HG03103 (cell line): Measurements from ENCODE around the gene TASP1.
A peak's percentile ranks its signal among the peaks of the same experiment; 100 is the strongest.

Source experiments
- ATAC-seq: cut with Tn5 transposase; IDR thresholded peaks from one replicate; pipeline ENCODE4 v1.9.1; 2021; ENCODE audit warnings: low read depth; ENCODE audit not compliant: unreplicated experiment

Gene TASP1

DNA sequence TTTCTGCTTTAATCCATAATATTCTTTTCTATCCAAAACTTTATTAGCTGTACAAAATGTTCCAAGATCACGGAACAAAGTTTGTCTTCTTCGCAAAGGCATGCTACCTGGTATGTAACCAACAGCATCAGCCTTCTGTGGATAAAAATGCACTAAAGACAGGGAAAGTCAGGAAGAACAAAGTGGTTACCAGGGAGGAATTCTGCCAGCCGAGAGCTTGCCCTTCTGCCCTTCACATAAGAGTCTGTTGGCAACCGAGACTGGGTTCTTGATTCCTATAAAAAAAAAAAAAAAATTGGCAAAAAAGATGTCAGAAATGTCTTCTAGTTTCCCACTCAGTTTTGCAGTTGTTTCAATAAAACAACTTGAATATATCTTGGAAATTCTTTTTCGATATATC lies 58.0 kb downstream of the TASP1 start:
- ATAC-seq: no peak

DNA sequence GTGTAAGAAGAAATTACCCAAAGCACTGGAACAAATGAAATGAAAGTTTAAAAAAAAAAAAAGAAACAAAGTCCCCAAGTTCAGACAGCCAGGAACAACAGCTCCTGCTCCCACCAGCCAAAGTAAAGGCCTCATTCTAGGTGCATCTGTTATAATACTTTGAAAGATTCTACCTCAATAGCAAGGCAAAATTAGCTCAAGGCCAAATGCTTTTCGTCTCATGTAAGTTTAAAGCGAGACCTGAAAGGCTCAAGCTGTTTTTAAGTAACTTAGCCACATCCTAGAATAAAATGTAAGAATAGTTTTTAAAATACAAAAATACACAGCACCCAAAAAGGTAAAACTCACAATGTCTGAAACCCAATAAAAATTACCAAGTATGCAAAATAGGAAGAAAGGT lies 64.7 kb downstream of the TASP1 start:
- no peak for ATAC-seq

DNA sequence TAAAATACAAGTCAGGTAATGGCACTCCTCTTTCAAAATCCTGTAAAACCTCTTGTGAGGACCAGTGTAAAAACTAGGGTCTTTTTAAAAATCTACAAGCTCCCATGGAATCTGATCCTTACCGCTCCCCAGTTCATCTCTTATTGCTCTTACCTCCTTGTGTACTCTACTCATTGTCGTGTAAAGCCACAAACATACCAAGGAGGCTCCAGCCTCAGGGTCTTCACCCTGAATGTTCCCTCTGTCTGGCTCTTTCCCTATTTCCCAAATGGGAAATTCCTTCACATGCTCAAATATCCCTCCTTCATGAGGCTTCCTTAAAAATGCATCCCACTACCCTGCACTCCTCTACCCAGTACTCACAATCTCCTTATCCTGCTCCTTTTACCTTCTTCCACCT lies 67.1 kb downstream of the TASP1 start:
- no peak for ATAC-seq

DNA sequence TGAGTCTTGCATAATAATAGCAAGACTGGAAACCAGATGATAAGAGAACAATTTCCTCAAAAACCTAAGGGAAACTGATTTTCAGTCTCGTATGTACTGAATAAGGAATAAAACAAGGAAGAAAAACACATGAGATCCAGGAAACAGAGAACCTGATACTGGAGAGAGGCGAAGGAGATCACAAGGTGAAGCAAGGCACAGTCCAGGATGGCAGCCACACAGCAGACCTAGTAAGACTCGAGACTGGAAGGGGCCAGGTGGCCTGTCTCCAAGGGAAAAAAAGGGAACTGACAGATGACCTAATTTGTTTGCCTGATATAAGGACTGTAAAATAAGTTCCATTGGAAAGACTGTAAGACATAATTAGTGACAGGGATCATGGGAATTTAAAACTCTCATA lies 71.1 kb downstream of the TASP1 start:
- no peak for ATAC-seq

DNA sequence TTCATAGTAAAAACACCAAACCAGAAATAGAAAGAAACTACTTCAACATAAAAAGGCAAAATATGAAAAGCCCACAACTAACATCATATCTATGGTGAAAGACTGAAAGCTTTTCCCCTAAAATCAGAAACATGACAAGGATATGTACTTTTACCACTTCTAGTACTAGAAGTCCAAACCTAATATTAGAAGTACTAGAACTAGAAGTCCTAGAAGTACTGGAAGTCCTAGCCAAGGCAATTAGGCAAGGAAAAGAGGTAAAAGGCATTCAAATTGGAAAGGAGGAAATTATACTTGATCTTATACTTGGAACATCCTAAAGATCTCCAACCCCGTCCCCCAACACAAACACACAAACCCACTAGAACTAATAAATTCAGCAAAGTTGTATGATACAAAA lies 74.9 kb downstream of the TASP1 start:
- ATAC-seq: no peak

DNA sequence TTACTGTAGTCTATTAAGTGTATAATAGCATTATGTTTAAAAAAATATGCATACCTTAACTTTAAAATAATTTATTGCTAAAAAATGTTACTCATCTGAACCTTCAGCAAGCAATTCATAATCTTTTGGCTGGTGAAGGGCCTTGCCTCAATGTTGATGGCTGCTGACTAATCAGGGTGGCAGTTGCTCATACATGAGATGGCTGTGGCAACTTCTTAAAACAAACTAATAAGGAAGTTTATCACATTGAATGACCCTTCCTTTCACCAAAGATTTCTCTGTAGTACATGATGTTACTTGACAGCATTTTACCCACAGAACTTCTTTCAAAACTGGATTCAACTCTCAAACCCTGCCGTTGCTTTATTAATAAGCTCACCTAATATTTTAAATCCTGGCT lies 84.0 kb downstream of the TASP1 start:
- ATAC-seq: no peak

DNA sequence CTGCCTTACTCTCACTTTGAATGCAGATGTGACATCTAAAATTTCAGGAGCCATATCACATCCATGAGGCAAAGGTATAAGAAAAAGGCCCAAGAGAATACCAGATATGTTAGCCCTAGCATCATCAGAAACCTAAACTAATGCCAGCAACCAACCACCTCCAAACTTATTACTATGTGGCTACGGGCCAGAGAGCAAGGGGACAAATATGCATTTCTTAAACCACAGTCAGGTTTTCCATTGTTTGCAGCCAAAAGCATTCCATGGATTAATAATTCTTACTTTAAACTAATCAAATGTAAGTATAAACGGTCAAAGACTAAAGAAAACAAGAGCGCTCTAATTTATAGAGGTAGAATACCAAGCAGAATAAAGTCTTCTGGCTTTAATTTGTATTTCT lies 84.7 kb downstream of the TASP1 start:
- no peak for ATAC-seq

DNA sequence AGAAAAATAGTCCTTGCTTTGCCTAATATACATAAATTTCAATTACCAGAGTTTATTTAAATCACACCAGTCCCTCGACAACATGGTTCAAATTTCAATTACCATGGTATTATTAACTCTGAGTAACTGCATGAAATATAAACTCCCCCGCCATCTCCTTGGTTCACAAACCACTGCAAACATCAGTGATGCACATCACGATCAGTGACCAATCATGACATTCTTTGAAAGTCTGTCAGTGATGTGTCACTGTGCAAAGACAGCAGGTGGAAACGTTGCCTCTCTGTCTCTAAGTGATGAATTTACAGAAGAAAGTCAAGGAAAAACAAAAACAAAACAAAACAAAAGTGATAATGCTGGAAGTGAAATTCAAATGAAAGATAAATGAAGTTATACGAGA lies 86.7 kb downstream of the TASP1 start:
- no peak for ATAC-seq

DNA sequence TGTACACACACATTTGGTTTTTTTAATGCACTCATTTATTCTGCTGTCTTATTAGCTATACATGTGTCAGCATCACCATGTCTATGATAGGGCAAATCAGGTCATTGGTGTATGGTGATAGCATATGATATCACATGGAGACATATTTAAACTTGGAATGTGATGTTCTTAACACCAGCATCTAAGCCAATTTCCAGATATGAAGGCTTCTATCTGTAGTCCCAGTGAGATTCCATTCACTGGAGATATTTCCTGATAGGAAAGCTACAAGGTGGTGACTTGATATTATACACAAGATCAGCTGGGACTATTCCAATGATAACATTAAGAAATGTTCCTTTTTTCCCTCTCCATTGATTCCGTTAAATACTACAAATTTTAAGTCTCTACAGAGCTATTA lies 89.3 kb downstream of the TASP1 start:
- no peak for ATAC-seq

DNA sequence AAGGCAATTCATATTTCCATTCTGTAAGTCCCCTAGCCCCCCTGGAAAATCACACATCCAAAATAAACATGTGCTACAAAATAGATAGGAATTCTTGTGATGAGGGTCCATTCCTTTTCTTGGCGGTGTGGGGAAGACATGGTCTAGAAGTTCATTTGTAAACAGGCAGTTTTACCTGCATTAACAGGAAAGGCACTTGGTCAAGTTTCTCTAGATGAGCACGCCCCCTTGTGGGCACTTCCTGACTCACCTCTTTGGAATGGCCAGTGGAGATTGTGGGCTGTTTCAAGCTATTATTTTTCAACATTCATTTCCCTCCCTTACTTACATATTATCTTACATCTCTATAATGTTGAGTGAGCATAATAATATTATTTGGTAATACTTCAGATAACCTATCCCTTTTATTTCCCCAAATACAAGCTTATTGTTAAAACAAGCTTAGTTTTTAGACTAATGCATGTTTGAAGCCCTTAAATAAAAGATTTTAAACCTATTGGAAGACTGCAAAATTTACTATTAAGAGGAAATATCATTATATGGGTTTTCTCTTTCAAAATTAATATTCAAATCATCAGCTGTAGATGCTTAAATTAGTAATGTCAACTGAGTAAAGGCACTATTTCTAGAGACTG lies 92.1 kb downstream of the TASP1 start:
- ATAC-seq: peak; percentile 78

DNA sequence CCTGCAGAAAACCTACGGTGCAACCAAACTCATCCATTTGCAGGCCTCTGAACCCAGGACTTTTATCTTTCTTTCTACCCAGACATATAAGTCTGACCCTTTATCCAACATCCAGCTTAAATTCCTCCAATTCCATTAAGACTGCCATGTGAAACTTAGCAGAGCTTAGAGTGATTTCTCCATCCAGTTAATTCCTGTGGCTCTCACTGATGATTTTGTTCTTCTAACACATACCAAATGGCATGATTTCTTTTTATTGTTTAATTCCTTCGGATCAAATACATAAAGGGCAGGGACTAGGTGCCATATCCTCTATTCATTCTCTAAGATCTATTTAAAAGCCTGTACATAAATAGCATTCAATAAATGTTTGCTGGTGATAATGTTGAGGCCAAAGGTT lies 92.9 kb downstream of the TASP1 start:
- ATAC-seq: no peak

DNA sequence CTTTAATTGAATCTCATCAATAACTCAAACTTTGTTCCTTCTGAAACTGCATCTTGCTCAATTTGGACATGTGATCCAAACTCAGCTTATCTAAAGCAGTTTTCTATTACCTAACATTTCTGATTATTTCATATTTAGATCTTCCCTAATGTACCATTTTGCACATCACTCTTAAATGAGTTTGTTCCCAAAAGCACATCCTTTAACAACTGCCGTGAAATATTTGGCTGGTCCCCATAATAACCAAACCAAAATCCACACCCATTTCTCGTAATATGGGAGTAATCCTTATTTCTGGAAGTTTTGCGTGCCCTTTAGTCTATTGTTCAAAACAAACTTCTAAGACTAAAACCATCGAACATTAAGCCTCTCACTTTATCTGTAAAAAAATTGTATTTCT lies 94.9 kb downstream of the TASP1 start:
- no peak for ATAC-seq

DNA sequence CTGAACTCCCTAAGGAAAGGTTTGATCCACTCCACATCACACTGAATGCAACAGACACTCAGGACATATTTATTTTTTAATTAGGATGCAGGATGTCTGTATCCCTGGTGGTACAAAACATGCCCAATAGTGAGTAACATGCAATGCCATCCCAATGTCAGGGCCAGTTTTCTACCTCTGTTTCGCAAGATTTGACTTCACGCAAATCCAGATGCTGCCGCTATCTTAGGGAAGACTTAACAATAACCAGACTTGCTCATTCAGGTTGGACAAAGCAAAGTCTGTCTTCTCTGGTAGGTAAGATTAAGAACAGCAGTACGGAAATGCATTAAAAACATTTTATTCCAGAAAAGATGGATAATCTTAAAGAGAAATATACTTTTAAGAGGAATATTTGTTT lies 103.1 kb downstream of the TASP1 start:
- ATAC-seq: no peak

DNA sequence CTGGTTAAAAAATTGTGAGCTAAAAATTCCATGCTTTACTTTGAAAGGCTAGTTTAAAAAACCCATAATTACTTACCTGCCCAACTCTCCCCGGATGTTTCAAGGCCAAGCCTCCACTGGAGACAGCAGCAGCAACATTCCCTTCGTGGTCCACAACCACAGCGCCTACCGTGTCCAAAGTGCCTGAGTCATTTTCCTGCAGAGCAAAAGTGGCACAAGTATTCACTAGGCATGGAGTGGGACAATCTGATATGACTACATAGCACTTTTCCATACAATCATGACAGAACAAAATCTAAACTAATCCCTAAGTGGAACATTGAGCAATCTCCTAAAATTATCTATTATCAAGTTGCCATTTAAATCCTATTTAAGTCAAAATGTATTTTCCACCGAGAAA lies 104.8 kb downstream of the TASP1 start:
- ATAC-seq: no peak

DNA sequence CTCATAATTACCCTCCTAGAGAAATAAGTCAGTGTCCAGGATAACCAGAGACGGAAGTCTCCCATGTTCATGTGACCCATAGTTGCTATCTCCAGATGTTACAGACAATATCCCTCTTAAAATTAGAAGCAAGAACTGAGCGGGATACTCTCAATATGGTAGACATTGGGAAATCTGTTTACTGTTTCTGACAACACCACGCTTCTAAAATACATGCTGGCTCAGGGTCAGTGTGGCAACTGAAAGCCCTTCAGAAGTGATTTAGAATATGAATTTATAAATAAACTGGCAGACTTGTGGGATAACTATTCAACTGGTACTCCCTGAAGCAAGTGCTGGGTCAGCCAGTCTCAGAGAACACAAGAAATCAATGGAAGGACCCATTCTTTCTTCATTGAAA lies 108.6 kb downstream of the TASP1 start:
- ATAC-seq: no peak

DNA sequence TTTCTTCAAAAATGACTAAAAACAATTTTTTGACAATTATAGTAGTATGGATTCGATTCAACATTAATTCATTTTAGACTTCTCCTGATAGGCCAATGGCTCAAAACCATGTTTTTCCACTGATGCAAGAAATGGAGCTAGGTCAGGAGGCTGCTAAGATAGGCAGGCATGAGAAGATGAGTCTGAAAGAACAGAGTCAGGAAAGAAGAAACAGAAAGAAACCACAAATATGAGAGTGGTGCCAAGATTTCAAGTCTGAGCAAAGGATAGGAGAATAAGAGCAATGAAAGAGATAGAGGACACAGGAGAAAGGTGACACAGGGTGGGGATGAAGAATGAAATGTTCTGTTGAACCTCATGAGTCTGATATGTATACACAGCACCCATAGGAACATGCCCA lies 112.2 kb downstream of the TASP1 start:
- ATAC-seq: no peak

DNA sequence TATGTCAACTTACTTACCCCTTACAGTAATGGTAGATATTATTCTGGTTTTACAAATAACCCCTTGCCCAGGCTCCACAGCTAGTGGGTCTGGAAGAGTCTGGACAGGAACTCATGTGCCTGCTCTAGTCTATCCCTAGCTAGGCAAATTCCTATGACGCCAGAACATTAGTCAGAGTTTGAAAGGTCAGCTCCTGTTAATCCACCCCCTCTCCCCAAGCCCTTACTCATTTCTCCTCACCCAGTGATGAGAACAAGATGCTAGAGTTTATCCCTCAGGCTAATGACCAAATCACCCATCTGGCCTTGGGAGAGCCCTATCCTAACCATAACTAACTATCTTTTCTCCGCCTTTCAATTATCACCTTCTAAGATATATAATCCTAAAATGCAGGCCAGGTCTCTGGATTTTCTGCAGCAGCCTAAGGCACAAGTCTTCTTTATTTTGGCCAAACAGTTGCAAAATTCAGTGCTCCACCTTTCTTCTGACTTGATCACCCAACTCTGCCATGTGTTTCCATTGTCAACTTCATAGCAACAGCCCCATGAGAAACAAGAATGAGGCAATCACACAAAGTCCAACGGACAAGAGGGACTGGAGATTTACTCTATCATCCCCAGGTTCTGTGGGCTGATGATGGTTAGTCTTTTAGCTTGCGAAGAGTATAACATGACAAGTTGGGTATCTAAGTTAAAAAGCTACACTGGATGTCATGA lies 113.3 kb downstream of the TASP1 start:
- ATAC-seq: no peak

DNA sequence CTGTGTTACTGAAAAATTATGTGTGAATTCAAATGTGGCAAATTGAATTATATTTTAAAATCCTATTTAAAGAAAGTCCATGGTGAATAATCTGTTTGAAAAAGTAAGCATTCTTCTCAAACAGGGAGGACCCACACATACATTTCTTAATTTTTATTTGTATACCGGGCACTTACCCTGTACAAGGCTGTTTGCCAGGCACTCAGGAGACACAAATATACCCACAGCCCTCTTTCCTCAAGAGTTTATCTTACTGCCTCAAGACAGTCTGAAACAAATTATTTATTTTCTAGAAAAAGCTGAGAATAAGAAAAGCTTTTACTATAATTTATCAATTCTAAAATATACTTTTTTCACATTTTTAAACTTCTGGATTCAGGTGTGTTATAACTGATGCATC lies 114.4 kb downstream of the TASP1 start:
- no peak for ATAC-seq

DNA sequence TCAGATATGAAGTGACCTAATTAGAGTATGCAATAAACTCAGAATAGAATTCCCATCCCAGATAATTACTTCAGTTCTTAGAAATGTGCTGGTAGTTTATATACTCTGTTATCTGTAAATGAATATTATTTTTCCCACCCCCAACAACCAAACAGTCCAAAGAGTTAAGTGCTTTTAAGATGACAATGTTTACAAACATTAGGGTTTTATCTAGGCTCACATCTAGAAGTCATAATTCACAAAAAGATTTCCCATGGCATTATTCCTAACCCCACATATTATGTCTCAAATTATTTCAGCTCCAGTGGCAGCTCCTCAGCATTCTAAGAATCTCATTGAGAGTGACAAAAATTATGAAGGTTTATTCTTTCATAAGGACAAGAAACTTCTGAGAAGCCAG lies 120.9 kb downstream of the TASP1 start:
- no peak for ATAC-seq

DNA sequence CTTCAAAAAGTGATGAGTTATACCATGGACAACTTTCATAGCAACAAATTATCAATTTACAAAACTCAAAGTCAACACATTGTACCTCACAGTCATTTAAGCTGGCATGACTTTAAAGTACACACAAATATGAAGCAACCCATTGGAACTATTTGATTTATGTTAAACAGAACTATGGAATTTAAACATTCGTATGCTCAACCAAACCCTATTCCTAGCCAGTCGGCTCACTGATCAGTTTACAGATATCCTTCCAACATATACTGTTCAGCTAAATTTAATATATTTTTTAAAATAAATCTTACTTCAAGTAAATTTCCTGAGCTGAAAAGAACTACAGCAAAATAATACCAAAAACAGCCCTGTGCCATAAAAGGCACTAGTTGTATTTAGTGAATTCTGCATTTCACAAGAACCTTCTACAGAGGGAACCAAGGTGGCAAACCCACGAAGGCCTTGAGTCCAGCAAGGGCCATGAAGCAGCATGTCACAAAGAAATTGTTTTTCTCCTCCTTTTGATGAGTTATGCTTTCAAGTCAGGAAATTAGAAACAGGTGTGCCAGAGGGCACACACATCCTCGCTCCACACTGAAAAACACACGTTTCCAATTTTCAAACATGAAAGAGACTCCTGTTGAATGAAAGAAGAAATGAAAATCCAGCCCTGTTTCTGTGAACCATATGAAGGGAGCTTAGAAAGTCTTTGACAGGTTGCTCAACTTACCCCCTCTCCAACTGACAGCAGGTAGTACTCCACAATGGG lies 122.8 kb downstream of the TASP1 start:
- ATAC-seq: no peak

DNA sequence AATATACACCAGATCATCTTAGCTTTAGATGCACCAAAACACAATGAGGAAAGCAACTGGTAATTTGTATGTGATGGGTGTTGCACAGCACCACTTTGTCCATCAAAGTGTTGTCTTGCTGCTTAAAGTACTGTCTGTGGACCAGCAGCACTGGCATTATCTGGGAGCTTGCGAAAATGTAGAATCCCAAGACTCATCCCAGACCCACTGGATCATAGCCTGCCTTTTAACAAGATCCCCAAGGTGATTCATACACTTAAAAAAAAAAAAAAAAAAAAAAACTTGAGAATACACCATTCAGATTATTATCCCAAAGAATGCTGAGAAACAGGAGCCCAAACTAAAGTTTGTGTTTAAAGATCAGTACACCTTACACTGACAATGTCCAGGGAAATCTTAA lies 123.4 kb downstream of the TASP1 start:
- ATAC-seq: no peak
